AG20443 (cell line): ENCODE measurements around the gene SMIM44.

ENCODE experiments used
- DNase-seq: peaks from one replicate; pipeline ENCODE4 v3.0.0; 2012; ENCODE audit warnings: low spot score, mixed read lengths

SMIM44 gene

DNA sequence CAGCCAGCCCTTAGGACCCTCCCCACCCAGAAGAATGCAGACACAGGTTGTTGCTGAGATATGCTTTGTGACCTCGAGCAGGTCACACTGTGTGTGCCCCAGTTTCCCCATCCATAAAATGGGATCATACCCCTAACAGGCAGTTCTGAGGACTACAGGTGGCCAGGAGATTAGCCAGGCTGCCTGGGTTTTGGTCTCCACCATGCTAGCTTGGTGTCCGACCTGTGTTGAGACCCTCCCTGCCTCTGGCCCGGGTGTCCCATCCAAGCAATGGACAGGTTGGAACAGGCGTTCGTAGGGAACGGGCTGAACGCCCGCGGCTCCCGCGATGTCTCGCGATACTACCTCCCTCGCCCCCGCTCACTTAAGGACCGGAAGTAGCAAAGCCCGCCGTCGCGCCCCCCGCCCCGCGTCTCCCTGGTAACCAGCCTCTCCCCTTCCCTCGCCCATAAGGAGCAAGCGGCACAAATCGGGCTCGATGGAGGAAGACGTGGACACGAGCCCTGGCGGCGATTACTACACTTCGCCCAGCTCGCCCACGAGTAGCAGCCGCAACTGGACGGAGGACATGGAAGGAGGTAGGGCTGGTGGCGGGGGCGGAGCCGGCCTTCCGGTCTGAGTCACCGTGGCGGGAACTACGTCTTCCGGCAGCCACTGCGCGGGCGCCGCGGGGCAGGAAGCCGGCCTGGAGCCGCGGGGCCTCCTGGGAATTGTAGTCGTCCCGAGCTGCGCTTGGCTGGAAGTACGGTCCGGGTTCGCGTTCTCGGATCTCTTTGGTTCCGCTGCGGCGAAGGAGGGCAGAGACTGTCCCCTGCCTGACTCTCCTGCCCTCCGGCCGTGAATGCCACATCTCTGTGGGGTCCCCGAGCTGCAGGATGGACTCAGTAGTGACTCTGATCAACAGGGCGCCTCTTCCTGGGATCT, 48.3 kb downstream of the SMIM44 start:
- peak; percentile 99 for DNase-seq

GRCh38 chr19:3433805-3434540, 49.3 kb downstream of the SMIM44 start:
- no peak for DNase-seq

- DNase-seq: no peak
These were observed 49.9 kb downstream of the SMIM44 start for GRCh38 chr19:3433313-3433712.
